ENCODE measurements around the gene COLGALT1. TPM values are rescaled to one million over a fixed set of nuclear protein-coding genes. Genes with fewer than 3 reads are reported as not detected.
"Not testable (repeated sequence)": the region's sequence is repeated elsewhere in the genome, so short reads cannot be mapped to it uniquely, and the experiment has no call there.

COLGALT1 gene
- total and polyA plus RNA-seq, 7 experiments from 2014 or later, result 13.2 to 70.6 (median 57.6) TPM

- ATAC-seq, result no peak
- intact Hi-C loops (cut with micrococcal nuclease), result no loop called here
- no peak overlapping the region for H3K27ac ChIP-seq (ENCODE audit: low read depth, low read length)
- Mint-ChIP-seq H3K27ac (no peak overlapping the region), H3K9me3 (no peaks in the 10 kb centered on the region), H3K4me3 (no peak overlapping the region), H3K36me3 (peaks cover 4 to 31% (median 12%) of the 10 kb centered on the region in 5 donors), H3K4me1 (peaks cover 0 to 1% (median 0%) of the 10 kb centered on the region in 7 donors), H3K27me3 (no peaks in the 10 kb centered on the region)
- H3K9me3 ChIP-seq (ENCODE audit: control insufficient read depth in 2 of 3, low read length in 3 of 3), result no peaks in the 10 kb centered on the region
- DNase-seq, result no peak
- ChIA-PET POLR2A (no interaction called here), CTCF (no interaction called here)
- H3K4me1 ChIP-seq (ENCODE audit: control insufficient read depth in 2 of 2, insufficient read depth in 2 of 2, low read length in 2 of 2), result no peaks in the 10 kb centered on the region
- no peak overlapping the region for H3K4me3 ChIP-seq (ENCODE audit: low read length)
- peaks cover 4 to 76% (median 10%) of the 10 kb centered on the region in 3 experiments for H3K36me3 ChIP-seq (ENCODE audit: control insufficient read depth in 2 of 3, insufficient read depth in 3 of 3, low read length in 3 of 3)
- no peaks in the 10 kb centered on the region for H3K27me3 ChIP-seq (ENCODE audit: control insufficient read depth in 2 of 2, insufficient read depth in 2 of 2, low read length in 2 of 2)
Observed at GRCh38 chr19:17567940-17568339, 12.5 kb downstream of the COLGALT1 start.

GRCh38 chr19:17570291-17570690, 14.8 kb downstream of the COLGALT1 start:
- ChIA-PET POLR2A (interaction anchor here (0.6 kb wide), 1 partner anchor 177 kb away, joined by 3 read pairs; no protein-coding TSS in a partner anchor), CTCF (interaction anchor here (0.7 to 1.0 kb wide), 2 partner anchors 14 to 113 kb away, joined by 3 read pairs; no protein-coding TSS in a partner anchor)
- intact Hi-C loops (cut with micrococcal nuclease), result loop anchor here in 1 of 2 donors (5.0 kb wide), 1 partner anchor 58 kb away; the partner anchor contains the start of gene PGLS
- H3K27ac ChIP-seq (ENCODE audit: low read depth, low read length); H3K27me3 Mint-ChIP-seq; H3K4me3 ChIP-seq (ENCODE audit: low read length); H3K27ac Mint-ChIP-seq; H3K27me3 ChIP-seq (ENCODE audit: control insufficient read depth in 2 of 2, insufficient read depth in 2 of 2, low read length in 2 of 2); H3K9me3 ChIP-seq (ENCODE audit: control insufficient read depth in 2 of 3, low read length in 3 of 3); DNase-seq; ATAC-seq; H3K4me3 Mint-ChIP-seq; H3K9me3 Mint-ChIP-seq; H3K4me1 ChIP-seq (ENCODE audit: control insufficient read depth in 2 of 2, insufficient read depth in 2 of 2, low read length in 2 of 2); H3K4me1 Mint-ChIP-seq: not testable (repeated sequence)
- H3K36me3 ChIP-seq (ENCODE audit: control insufficient read depth in 2 of 3, insufficient read depth in 3 of 3, low read length in 3 of 3), result peaks cover 3 to 71% (median 11%) of the 10 kb centered on the region in 3 experiments
- peaks cover 4 to 25% (median 12%) of the 10 kb centered on the region in 5 donors for H3K36me3 Mint-ChIP-seq

- H3K9me3 ChIP-seq (ENCODE audit: control insufficient read depth in 2 of 3, low read length in 3 of 3), result no peaks in the 10 kb centered on the region
- DNase-seq (no peak), ATAC-seq (no peak)
- intact Hi-C loops (cut with micrococcal nuclease), result loop anchor here in 1 of 2 donors (5.0 kb wide), 1 partner anchor 58 kb away; the partner anchor contains the start of gene PGLS
- no peaks in the 10 kb centered on the region for H3K4me1 ChIP-seq (ENCODE audit: control insufficient read depth in 2 of 2, insufficient read depth in 2 of 2, low read length in 2 of 2)
- H3K36me3 ChIP-seq (ENCODE audit: control insufficient read depth in 2 of 3, insufficient read depth in 3 of 3, low read length in 3 of 3), result peaks cover 0 to 69% (median 11%) of the 10 kb centered on the region in 3 experiments
- H3K9me3 Mint-ChIP-seq, result no peaks in the 10 kb centered on the region
- POLR2A ChIA-PET, result interaction anchor here (0.6 kb wide), 1 partner anchor 178 kb away, joined by 3 read pairs; no protein-coding TSS in a partner anchor
- peaks cover 4 to 25% (median 12%) of the 10 kb centered on the region in 5 donors for H3K36me3 Mint-ChIP-seq
- no peak overlapping the region for H3K4me3 ChIP-seq (ENCODE audit: low read length)
- H3K4me3 Mint-ChIP-seq, result no peak overlapping the region
- no peaks in the 10 kb centered on the region for H3K27me3 ChIP-seq (ENCODE audit: control insufficient read depth in 2 of 2, insufficient read depth in 2 of 2, low read length in 2 of 2)
- no peaks in the 10 kb centered on the region for H3K27me3 Mint-ChIP-seq
- H3K27ac ChIP-seq (ENCODE audit: low read depth, low read length), result no peak overlapping the region
- H3K27ac Mint-ChIP-seq, result no peak overlapping the region
- H3K4me1 Mint-ChIP-seq, result peaks cover 0 to 3% (median 3%) of the 10 kb centered on the region in 7 donors
- CTCF ChIA-PET, result interaction anchor here (0.7 to 1.0 kb wide), 2 partner anchors 14 to 114 kb away, joined by 3 read pairs; no protein-coding TSS in a partner anchor
Observed at GRCh38 chr19:17570791-17571190, 15.3 kb downstream of the COLGALT1 start.

GRCh38 chr19:17572638-17573037, 17.2 kb downstream of the COLGALT1 start:
- Mint-ChIP-seq H3K27me3 (no peaks in the 10 kb centered on the region), H3K9me3 (no peaks in the 10 kb centered on the region), H3K36me3 (peaks cover 4 to 28% (median 14%) of the 10 kb centered on the region in 5 donors), H3K27ac (peak overlapping the region in 2 of 9 donors; percentile 18 to 21), H3K4me1 (peaks cover 0 to 3% (median 3%) of the 10 kb centered on the region in 7 donors), H3K4me3 (no peak overlapping the region)
- no peak for DNase-seq
- no peaks in the 10 kb centered on the region for H3K4me1 ChIP-seq (ENCODE audit: control insufficient read depth in 2 of 2, insufficient read depth in 2 of 2, low read length in 2 of 2)
- H3K36me3 ChIP-seq (ENCODE audit: control insufficient read depth in 2 of 3, insufficient read depth in 3 of 3, low read length in 3 of 3), result peaks cover 0 to 67% (median 11%) of the 10 kb centered on the region in 3 experiments
- intact Hi-C loops (cut with micrococcal nuclease), result loop anchor here in 1 of 2 donors (5.0 kb wide), 1 partner anchor 60 kb away; the partner anchor contains the start of gene PGLS
- H3K9me3 ChIP-seq (ENCODE audit: control insufficient read depth in 2 of 3, low read length in 3 of 3), result no peaks in the 10 kb centered on the region
- ChIA-PET POLR2A (no interaction called here), CTCF (interaction anchor here (0.7 to 1.2 kb wide), 4 partner anchors 10 to 183 kb away, joined by 3 to 4 read pairs (median 4); no protein-coding TSS in a partner anchor)
- ATAC-seq, result no peak
- no peaks in the 10 kb centered on the region for H3K27me3 ChIP-seq (ENCODE audit: control insufficient read depth in 2 of 2, insufficient read depth in 2 of 2, low read length in 2 of 2)
- H3K4me3 ChIP-seq (ENCODE audit: low read length), result no peak overlapping the region
- no peak overlapping the region for H3K27ac ChIP-seq (ENCODE audit: low read depth, low read length)

- no peak for ATAC-seq
- intact Hi-C loops (cut with micrococcal nuclease), result no loop called here
- H3K27ac ChIP-seq (ENCODE audit: low read depth, low read length), result no peak overlapping the region
- POLR2A ChIA-PET, result no interaction called here
- CTCF ChIA-PET, result interaction anchor here (0.9 to 1.8 kb wide), 3 partner anchors 17 to 110 kb away, joined by 3 to 10 read pairs (median 3); no protein-coding TSS in a partner anchor
- no peaks in the 10 kb centered on the region for H3K4me1 ChIP-seq (ENCODE audit: control insufficient read depth in 2 of 2, insufficient read depth in 2 of 2, low read length in 2 of 2)
- H3K4me1 Mint-ChIP-seq, result peaks cover 0 to 11% (median 3%) of the 10 kb centered on the region in 7 donors
- peaks cover 0 to 75% (median 5%) of the 10 kb centered on the region in 3 experiments for H3K36me3 ChIP-seq (ENCODE audit: control insufficient read depth in 2 of 3, insufficient read depth in 3 of 3, low read length in 3 of 3)
- H3K27me3 ChIP-seq (ENCODE audit: control insufficient read depth in 2 of 2, insufficient read depth in 2 of 2, low read length in 2 of 2), result no peaks in the 10 kb centered on the region
- H3K27me3 Mint-ChIP-seq, result no peaks in the 10 kb centered on the region
- H3K4me3 ChIP-seq (ENCODE audit: low read length), result no peak overlapping the region
- no peaks in the 10 kb centered on the region for H3K9me3 Mint-ChIP-seq
- no peak overlapping the region for H3K27ac Mint-ChIP-seq
- H3K9me3 ChIP-seq (ENCODE audit: control insufficient read depth in 2 of 3, low read length in 3 of 3), result no peaks in the 10 kb centered on the region
- DNase-seq, result no peak
- no peak overlapping the region for H3K4me3 Mint-ChIP-seq
- peaks cover 5 to 34% (median 9%) of the 10 kb centered on the region in 5 donors for H3K36me3 Mint-ChIP-seq
Observed at GRCh38 chr19:17575871-17576757, 20.7 kb downstream of the COLGALT1 start.

- Mint-ChIP-seq H3K4me3 (no peak overlapping the region), H3K27me3 (no peaks in the 10 kb centered on the region), H3K9me3 (no peaks in the 10 kb centered on the region), H3K36me3 (peaks cover 5 to 33% (median 9%) of the 10 kb centered on the region in 5 donors), H3K27ac (no peak overlapping the region), H3K4me1 (peaks cover 0 to 11% (median 3%) of the 10 kb centered on the region in 7 donors)
- intact Hi-C loops (cut with micrococcal nuclease), result no loop called here
- POLR2A ChIA-PET, result no interaction called here
- DNase-seq (no peak), ATAC-seq (peak; percentile 41)
- H3K4me3 ChIP-seq (ENCODE audit: low read length), result no peak overlapping the region
- H3K27ac ChIP-seq (ENCODE audit: low read depth, low read length), result no peak overlapping the region
- H3K27me3 ChIP-seq (ENCODE audit: control insufficient read depth in 2 of 2, insufficient read depth in 2 of 2, low read length in 2 of 2), result no peaks in the 10 kb centered on the region
- H3K36me3 ChIP-seq (ENCODE audit: control insufficient read depth in 2 of 3, insufficient read depth in 3 of 3, low read length in 3 of 3), result peaks cover 0 to 77% (median 11%) of the 10 kb centered on the region in 3 experiments
- no peaks in the 10 kb centered on the region for H3K4me1 ChIP-seq (ENCODE audit: control insufficient read depth in 2 of 2, insufficient read depth in 2 of 2, low read length in 2 of 2)
- CTCF ChIA-PET, result interaction anchor here (0.9 kb wide), 1 partner anchor 18 kb away, joined by 3 read pairs; no protein-coding TSS in a partner anchor
- no peaks in the 10 kb centered on the region for H3K9me3 ChIP-seq (ENCODE audit: control insufficient read depth in 2 of 3, low read length in 3 of 3)
Observed at GRCh38 chr19:17576758-17577456, 21.5 kb downstream of the COLGALT1 start.

All from naive thymus-derived CD4-positive, alpha-beta T cell (primary cell).